KOPT-K1 (cell line): ENCODE measurements around the gene HACD2.

ENCODE experiments used
- H3K27ac ChIP-seq: fragments of 200-600 bp; sonication (generic); 2 replicates; pipeline ENCODE4 v1.5.1; 2016; ENCODE audit warnings: antibody characterized with exemption, mild to moderate bottlenecking, low read depth, low read length; ENCODE audit not compliant: poor library complexity, severe bottlenecking
- H3K36me3 ChIP-seq: fragments of 200-600 bp; sonication (generic); 2 replicates; pipeline ENCODE4 v1.5.1; 2017; ENCODE audit warnings: antibody characterized with exemption, mild to moderate bottlenecking, low read length, moderate library complexity; ENCODE audit not compliant: insufficient read depth
- H3K9me3 ChIP-seq: fragments of 200-600 bp; sonication (generic); 2 replicates; pipeline ENCODE4 v1.5.1; 2017; ENCODE audit warnings: antibody characterized with exemption, low read length, mild to moderate bottlenecking; ENCODE audit not compliant: insufficient read depth, poor library complexity, severe bottlenecking

The HACD2 gene, protein sequence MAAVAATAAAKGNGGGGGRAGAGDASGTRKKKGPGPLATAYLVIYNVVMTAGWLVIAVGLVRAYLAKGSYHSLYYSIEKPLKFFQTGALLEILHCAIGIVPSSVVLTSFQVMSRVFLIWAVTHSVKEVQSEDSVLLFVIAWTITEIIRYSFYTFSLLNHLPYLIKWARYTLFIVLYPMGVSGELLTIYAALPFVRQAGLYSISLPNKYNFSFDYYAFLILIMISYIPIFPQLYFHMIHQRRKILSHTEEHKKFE

DNA sequence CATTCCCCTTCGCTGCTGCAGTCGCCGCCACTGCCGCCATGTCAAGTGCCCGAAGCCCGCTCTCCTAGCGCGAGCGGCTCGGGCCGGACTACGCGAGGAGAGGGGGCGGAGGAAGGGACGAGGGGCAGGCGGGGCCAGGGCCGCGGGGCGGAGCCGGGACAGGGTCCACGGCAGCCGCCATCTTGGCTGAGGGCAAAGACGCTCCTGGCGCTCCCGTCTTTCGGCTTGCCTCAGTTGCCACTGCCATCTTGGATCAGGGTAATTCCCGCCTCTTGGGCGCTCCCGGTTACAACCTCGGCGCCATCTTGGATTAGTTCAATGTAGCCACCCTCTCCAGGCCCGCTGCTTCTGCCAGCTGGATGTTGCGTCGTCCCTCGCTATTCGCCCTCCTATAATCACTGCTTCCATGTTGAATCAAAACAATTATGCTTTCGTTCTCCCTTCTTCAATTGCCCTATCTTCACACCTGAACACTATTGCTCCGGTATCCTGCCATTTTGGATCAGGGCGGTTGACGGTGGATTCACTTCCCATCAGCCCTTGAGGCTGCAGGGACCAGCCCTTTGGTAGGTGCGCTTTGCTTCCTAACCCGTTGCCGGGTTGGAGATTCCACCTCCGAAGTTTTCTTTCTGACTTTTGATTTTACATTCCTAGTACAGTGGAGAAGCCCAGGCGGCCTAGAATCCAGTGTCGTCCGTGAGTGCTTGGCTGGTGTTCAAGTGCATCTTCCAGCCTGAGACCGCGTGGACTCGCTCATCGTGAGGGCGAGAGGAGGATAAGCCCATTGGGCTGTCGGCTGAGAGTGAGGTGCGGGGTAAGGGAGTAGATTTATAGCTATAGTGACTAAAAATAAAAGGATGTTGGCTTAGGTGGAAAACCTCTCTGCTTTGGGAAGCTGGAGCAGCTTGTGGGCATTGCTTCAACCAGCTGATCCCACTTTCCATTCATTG is at the start of gene HACD2:
TSS of gene HACD2 (minus strand) at position 66 of the 950 bp plus-strand sequence. CDS start at position 40, 26 bp downstream.
- H3K36me3 ChIP-seq, result peaks cover 20% of the 10 kb centered on the region
- H3K27ac ChIP-seq, result peak within 1 kb of the TSS; percentile 85
- peaks cover 31% of the 10 kb centered on the region for H3K9me3 ChIP-seq

DNA sequence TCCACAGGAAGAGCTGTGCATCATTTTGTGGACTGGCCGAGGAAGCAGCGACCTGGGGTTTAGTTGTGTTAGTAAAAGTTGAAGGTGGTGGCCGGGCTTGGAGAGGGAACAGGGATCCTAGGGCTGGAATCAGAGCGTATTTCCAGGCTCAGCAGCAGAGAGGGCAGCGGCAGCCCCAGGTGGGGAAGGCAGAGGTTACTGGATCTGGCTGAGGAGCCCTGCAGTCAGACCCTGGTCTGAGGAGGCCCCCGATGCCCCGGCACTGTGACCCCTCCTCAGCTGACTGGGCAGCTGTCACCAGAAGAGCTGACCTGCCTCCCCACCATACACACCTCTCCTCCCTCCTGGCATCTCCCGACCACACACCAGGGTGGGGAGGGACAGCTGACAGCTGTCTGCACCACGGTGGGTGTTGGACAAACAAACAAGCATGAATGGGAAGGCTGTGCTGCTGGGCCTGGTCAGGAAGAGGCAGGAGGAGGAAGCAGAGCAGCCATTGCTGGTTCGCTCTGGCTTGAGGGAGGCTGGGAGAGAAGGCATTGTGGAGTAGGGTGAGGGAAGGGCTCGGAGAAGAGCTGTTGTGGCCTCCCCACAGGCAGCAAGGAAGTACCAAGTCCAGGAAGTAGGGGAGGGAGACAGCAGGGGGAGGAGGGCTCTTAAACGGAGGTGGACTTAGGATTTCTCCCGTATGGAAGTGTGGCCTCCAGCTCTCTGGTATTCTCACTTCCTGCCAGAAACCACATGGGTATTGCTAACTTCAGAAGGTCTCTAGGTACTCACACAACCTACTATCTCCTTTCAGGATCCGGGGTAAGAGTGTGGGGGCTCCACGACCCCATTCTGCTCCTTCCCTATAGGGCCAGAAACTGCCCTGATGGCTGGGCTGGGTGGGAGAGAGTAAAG is 49.5 kb upstream of the HACD2 start:
- Histone ChIP-seq H3K36me3 (no peaks in the 10 kb centered on the region), H3K27ac (no peak overlapping the region), H3K9me3 (no peaks in the 10 kb centered on the region)

DNA sequence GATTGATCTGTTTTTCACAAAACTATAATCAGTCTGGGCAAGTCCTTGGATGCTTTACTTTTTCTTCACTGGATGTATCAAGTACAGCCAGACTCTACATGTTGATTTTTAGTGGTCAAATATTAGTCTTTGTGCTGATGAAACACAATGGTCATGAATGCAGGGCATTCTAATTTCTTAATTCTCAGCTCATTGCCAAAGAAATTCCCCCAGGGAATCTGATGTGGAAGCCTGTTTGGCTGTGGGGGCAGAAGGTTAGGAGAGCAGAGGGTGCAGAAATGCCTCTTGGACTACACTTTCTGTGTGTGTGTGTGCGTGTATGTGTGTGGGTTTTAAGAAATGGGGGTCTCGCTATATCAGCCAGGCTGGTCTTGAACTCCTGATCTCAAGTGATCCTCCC is 48.7 kb upstream of the HACD2 start:
- Histone ChIP-seq H3K36me3 (no peaks in the 10 kb centered on the region), H3K9me3 (no peaks in the 10 kb centered on the region), H3K27ac (no peak overlapping the region)

DNA sequence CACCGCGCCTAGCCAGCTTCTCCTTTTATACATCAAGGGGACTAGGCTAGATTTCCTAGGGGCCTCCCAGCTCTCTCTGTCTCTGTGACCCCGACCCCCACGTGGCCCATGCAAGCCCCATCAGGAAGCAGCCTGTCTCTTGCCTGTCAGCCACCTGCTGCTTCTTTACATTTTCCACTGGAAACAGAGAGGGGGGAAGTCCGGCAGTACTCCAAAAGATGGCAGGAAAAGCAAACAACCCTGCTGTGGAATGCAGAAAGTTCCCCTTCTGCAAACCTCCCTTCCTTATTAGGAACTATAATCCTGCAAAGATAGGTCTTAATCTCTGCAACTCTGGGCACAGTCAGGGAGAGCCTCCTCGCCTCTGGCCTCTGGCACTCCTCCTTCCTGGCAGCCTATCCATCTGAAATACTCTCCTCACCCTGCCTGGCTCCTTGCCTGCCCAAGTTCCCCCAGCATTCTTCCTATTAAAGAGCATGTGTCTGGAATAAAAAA is 47.4 kb upstream of the HACD2 start:
- H3K36me3 ChIP-seq, result no peaks in the 10 kb centered on the region
- H3K27ac ChIP-seq, result no peak overlapping the region
- no peaks in the 10 kb centered on the region for H3K9me3 ChIP-seq

DNA sequence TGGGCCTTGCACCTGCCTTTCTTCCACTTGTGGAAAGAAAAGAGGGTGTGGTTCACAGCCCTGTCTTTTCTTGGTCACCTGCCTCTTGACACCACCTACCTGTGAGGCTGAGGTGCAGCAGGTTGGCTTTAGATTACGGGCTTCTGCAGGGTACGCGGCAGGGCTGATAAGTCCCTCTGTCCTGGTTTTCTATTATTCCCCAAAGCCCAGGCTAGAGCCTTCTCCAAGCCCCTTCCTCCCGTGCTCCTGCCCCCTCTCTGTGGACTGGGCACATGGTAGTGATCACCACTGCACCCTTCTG is 44.8 kb upstream of the HACD2 start:
- H3K36me3 ChIP-seq, result no peaks in the 10 kb centered on the region
- H3K9me3 ChIP-seq, result no peaks in the 10 kb centered on the region
- H3K27ac ChIP-seq, result no peak overlapping the region

DNA sequence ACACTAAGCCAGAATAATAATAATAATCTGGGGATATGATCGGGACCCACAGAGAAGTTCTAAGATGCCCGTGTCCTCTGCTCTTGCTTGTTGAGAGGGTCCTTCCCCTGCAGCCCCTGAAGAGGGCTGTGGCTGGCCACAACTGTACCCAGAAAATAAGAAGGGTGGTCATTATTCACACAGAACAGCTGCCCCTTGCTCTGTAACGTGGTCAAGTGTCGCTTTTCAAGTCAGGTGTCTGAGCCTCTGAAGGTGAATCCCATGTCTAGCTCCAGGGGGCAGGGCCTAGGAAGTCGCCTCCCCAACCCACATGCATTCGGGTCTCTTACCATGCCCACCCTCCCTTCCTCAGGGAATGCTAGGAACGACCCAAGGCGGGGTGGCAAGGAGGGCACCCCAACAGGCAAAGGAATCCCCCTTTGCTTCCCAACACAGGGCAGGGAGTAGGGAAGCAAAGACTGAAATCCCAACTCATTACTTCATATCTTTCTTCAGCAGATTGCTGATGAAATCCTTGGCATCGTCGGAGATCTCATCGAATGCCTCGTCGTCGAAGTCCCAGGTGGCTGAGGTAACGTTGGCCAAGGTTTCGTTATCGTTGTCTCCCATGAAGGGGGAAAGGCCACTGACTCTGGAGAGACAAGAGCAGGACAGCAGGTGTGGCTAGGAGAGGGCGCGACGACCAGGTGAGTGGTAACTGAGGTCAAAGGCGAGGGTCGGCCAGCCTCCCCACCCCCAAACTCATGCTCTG is 44.3 kb upstream of the HACD2 start:
- H3K9me3 ChIP-seq, result no peaks in the 10 kb centered on the region
- H3K36me3 ChIP-seq, result no peaks in the 10 kb centered on the region
- no peak overlapping the region for H3K27ac ChIP-seq

DNA sequence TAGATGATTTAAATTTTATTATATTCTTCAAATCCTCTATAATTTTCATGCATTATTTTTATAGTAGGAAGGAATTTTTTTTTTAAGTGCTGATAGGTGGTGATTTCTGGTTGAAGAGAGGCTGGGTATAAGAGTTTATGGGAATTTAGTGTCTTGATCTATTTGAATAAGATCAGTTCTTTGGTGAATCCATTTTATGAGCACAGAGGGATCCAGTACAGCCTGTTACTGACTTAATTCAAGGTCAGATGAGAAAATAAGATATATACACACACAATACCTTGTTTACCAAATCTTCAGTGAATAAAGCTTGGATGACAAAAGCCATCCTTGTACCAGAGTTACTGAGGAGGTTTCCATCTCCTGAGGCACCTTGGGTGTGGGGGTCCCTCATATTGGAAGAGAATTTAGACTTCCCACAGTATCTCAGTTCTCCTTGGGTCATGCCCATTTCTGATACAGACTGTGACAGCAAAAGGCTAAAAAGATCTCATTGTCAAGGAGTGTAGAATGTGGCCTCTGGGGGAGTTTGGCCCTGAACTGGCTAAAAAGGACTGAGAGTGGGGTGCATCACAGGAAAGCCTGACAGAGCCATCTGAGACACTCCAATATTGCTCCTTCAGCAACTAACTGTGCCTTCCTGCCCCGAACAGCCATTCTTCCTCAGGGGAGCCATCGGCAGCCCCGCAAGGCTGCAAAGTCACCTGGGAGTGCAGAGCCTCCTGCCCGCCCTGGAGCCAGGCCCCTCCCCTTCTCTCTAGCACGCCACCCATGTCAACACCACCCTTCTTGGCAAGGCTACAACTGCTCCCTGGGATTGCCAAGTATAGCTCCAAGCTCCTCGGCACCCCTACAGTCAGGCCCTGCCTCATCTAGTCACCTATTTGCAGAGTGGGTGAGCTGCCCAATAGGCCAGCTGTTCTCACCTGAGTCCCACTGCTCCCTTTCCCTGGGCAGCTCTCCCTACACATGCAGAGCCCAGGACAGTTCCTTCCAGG is 43.1 kb upstream of the HACD2 start:
- no peaks in the 10 kb centered on the region for H3K36me3 ChIP-seq
- H3K27ac ChIP-seq, result no peak overlapping the region
- no peaks in the 10 kb centered on the region for H3K9me3 ChIP-seq

DNA sequence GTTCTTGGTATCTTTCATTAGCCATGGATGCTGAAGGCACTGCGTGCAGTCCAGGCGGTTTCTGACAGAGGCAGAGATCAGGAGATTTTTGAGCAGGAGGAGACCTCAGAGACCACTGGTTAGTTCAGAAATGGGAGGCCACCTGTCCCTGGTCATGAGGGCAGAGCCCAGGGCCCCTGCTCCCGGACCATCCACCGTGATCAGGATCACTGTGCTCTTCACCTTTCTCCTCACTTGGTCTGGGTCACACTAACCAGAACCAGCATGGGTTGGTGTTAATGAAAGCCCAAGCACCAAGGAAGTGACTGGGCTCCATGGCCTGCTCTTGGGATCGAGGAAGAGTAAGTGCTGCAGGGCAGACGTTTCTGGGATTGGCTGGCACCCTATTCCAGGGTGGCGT is 42.0 kb upstream of the HACD2 start:
- Histone ChIP-seq H3K27ac (no peak overlapping the region), H3K9me3 (no peaks in the 10 kb centered on the region), H3K36me3 (no peaks in the 10 kb centered on the region)

DNA sequence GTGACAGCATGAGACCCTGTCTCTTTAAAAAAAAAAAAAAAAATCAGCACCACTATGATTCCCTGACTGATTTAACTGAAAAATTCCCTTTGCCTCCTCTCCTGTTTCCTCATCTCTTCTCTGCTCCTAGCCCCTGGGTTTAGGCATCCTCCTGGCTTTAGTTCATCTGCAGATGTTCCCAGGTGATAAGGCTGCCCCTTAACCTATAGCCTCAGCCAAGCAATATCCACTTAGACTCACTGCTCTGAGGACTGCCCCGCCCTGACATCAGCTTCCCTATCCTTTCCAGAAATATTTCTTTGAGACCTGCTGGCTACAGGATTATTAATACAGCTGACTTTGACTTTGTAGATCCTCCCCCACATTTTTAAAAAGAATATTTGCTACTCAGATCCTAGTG is 39.4 kb upstream of the HACD2 start:
- H3K36me3 ChIP-seq, result no peaks in the 10 kb centered on the region
- no peaks in the 10 kb centered on the region for H3K9me3 ChIP-seq
- H3K27ac ChIP-seq, result no peak overlapping the region

DNA sequence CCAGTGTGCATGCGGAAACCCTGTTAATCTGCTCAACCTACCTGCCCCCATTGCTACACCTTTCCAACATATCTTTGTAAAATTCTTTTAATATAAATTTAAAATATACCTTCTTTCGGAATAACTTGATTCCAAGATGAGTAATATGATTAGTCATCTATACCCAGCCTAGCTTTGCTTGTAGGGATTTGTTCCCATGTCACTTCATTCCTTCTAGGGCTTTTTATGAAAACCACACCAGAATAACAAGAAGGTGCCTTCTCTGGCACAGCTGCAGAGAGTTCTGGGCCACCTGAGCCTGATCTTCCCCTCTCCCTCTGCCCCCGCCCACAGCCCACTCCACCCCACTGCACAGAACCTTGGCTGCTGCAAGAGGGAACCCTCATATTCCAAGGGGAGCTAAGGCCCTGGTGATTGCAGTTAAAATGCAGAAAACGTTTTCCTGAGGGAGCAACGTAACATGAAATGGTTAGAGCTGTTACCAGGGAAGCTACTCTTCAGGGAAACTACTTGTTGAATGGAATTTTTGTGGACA is 38.6 kb upstream of the HACD2 start:
- no peak overlapping the region for H3K27ac ChIP-seq
- no peaks in the 10 kb centered on the region for H3K9me3 ChIP-seq
- H3K36me3 ChIP-seq, result no peaks in the 10 kb centered on the region

DNA sequence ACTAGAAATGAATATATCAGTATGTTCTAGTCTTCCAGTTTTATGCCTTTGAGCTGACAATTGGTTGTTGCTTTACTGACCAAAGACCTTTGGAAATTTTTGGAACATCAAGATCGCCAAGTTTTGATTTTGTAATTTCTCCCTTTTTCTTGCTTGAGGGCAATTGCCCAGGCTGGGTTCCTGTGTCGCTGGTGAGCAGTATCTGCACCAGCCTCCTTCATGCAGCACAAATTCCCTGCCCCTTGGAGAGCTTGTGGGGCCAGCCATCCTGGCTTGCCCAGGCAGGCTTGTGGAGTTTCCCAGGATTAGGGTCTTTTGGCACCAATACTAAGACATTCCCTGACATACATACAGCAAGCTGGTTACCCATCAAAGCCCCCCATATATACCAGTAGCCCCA is 37.9 kb upstream of the HACD2 start:
- no peak overlapping the region for H3K27ac ChIP-seq
- H3K9me3 ChIP-seq, result no peaks in the 10 kb centered on the region
- H3K36me3 ChIP-seq, result no peaks in the 10 kb centered on the region

DNA sequence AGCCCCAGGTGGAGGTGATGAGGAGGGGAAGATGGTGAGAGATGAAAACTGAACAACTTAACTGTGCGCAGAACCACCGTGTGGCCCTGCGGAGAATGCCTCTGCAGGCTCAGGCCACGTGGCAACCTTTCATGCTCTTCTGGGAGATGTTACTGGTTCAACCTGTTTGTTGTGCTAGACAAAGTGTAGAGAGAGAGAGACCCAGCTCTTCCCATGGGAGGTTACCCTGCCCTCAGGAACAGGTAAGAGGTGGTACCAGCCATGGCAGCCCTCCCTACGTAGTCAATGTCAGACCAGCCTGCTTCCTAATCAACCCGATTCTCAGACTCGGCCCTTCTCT is 37.0 kb upstream of the HACD2 start:
- no peaks in the 10 kb centered on the region for H3K36me3 ChIP-seq
- no peaks in the 10 kb centered on the region for H3K9me3 ChIP-seq
- no peak overlapping the region for H3K27ac ChIP-seq

DNA sequence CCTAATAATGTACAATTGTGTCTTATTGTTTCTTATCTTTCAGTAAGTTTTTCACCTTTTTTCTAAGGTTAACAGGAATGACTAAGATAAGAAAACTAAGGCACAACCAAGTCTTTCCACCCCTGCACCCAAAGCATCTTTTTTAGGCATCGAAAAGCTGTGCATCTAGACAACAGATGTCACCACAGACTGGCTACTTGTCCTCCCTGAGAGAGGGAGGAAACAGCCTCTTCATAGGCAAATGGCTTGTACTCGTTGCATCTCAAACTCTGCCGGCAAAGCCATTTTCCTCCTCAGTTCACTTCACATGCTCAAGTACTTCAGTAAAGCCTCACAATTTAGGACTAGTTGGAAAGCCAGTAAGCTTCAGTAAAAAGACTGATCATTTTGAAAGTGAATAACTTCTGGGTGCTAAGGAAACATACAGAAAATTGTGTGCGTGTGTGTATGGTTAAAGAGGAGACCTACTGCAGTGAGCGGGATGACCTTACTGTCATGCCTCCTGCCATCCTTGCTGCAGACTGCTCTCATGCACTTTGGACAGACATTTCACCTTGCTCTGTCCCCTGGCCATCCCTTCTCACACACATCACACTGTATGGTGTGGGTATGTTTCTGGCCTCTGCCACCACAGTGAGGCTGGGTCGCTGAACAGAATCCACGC is 36.5 kb upstream of the HACD2 start:
- Histone ChIP-seq H3K36me3 (no peaks in the 10 kb centered on the region), H3K27ac (no peak overlapping the region), H3K9me3 (no peaks in the 10 kb centered on the region)
